ENCODE measurements around the gene ZSWIM1.

ZSWIM1 gene

GRCh38 chr20:45834797-45835161 lies 46.2 kb upstream of the ZSWIM1 start:
- TF ChIP-seq, protein P1, sequence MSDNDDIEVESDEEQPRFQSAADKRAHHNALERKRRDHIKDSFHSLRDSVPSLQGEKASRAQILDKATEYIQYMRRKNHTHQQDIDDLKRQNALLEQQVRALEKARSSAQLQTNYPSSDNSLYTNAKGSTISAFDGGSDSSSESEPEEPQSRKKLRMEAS (IDR thresholded peaks at IDR 0.05): no peak
- TF ChIP-seq CEBPB (IDR thresholded peaks at IDR 0.05) (no peak), ZBTB7A (IDR thresholded peaks at IDR 0.05; ENCODE audit: low read depth) (no peak), USF1 (IDR thresholded peaks at IDR 0.05) (no peak), TEAD4 (IDR thresholded peaks at IDR 0.05) (no peak), TCF12 (IDR thresholded peaks at IDR 0.05; ENCODE audit: low read depth) (no peak), CREB1 (IDR thresholded peaks at IDR 0.05; ENCODE audit: low read depth) (no peak), NFIC (IDR thresholded peaks at IDR 0.05) (no peak), TAF1 (IDR thresholded peaks at IDR 0.05; ENCODE audit: low read depth) (no peak), EP300 (IDR thresholded peaks at IDR 0.05; ENCODE audit: borderline replicate concordance) (no peak), REST (IDR thresholded peaks at IDR 0.05; ENCODE audit: low read depth) (no peak), FOXM1 (IDR thresholded peaks at IDR 0.05; ENCODE audit: borderline replicate concordance, low read depth) (no peak), RAD21 (IDR thresholded peaks at IDR 0.05; ENCODE audit: low read depth) (no peak), EGR1 (IDR thresholded peaks at IDR 0.05) (no peak), YY1 (IDR thresholded peaks at IDR 0.05; ENCODE audit: low read depth) (no peak)

DNA sequence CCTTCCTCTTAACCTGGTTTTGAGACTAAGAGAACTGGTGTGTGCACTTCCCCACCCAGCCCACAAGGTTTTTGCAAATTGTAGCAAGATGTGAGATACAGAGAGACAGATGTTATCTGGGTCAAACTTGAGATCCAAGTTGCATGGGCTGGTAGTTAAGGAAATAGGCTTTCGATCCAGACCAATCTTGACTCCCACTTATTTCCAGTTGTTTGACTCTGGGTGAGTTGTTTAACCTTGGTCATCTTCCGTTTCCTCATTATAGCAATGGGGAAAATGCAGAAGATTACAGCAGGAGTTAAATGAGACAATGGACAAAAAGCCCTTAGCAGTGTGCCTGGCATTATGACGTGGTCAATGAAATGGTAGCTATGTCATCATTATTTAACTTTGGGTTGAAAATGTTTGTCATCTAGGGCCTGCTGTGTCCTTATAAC lies 45.7 kb upstream of the ZSWIM1 start:
- TF ChIP-seq RAD21 (IDR thresholded peaks at IDR 0.05; ENCODE audit: low read depth) (no peak), USF1 (IDR thresholded peaks at IDR 0.05) (no peak), REST (IDR thresholded peaks at IDR 0.05; ENCODE audit: low read depth) (no peak), TCF12 (IDR thresholded peaks at IDR 0.05; ENCODE audit: low read depth) (no peak), NFIC (IDR thresholded peaks at IDR 0.05) (no peak), FOXM1 (IDR thresholded peaks at IDR 0.05; ENCODE audit: borderline replicate concordance, low read depth) (no peak), TAF1 (IDR thresholded peaks at IDR 0.05; ENCODE audit: low read depth) (no peak), ZBTB7A (IDR thresholded peaks at IDR 0.05; ENCODE audit: low read depth) (no peak), EGR1 (IDR thresholded peaks at IDR 0.05) (no peak), CEBPB (IDR thresholded peaks at IDR 0.05) (no peak), TEAD4 (IDR thresholded peaks at IDR 0.05) (no peak), YY1 (IDR thresholded peaks at IDR 0.05; ENCODE audit: low read depth) (no peak), CREB1 (IDR thresholded peaks at IDR 0.05; ENCODE audit: low read depth) (no peak), EP300 (IDR thresholded peaks at IDR 0.05; ENCODE audit: borderline replicate concordance) (no peak)
- TF ChIP-seq, protein P1 (IDR thresholded peaks at IDR 0.05): no peak

- TF ChIP-seq YY1 (IDR thresholded peaks at IDR 0.05; ENCODE audit: low read depth) (no peak), ZBTB7A (IDR thresholded peaks at IDR 0.05; ENCODE audit: low read depth) (no peak), CEBPB (IDR thresholded peaks at IDR 0.05) (no peak), TEAD4 (IDR thresholded peaks at IDR 0.05) (no peak), TCF12 (IDR thresholded peaks at IDR 0.05; ENCODE audit: low read depth) (no peak), CREB1 (IDR thresholded peaks at IDR 0.05; ENCODE audit: low read depth) (no peak), EGR1 (IDR thresholded peaks at IDR 0.05) (no peak), REST (IDR thresholded peaks at IDR 0.05; ENCODE audit: low read depth) (no peak), NFIC (IDR thresholded peaks at IDR 0.05) (no peak), FOXM1 (IDR thresholded peaks at IDR 0.05; ENCODE audit: borderline replicate concordance, low read depth) (no peak), RAD21 (IDR thresholded peaks at IDR 0.05; ENCODE audit: low read depth) (no peak)
- TF ChIP-seq, protein P1 (IDR thresholded peaks at IDR 0.05): no peak
Observed at GRCh38 chr20:45835825-45836224, 45.2 kb upstream of the ZSWIM1 start.

GRCh38 chr20:45836841-45837240 lies 44.2 kb upstream of the ZSWIM1 start:
- TF ChIP-seq YY1 (IDR thresholded peaks at IDR 0.05; ENCODE audit: low read depth) (no peak), EP300 (IDR thresholded peaks at IDR 0.05; ENCODE audit: borderline replicate concordance) (no peak), TAF1 (IDR thresholded peaks at IDR 0.05; ENCODE audit: low read depth) (no peak), TEAD4 (IDR thresholded peaks at IDR 0.05) (no peak), REST (IDR thresholded peaks at IDR 0.05; ENCODE audit: low read depth) (no peak), USF1 (IDR thresholded peaks at IDR 0.05) (no peak), CEBPB (IDR thresholded peaks at IDR 0.05) (no peak), NFIC (IDR thresholded peaks at IDR 0.05) (no peak), RAD21 (IDR thresholded peaks at IDR 0.05; ENCODE audit: low read depth) (no peak), CREB1 (IDR thresholded peaks at IDR 0.05; ENCODE audit: low read depth) (no peak), FOXM1 (IDR thresholded peaks at IDR 0.05; ENCODE audit: borderline replicate concordance, low read depth) (no peak), EGR1 (IDR thresholded peaks at IDR 0.05) (no peak), ZBTB7A (IDR thresholded peaks at IDR 0.05; ENCODE audit: low read depth) (no peak), TCF12 (IDR thresholded peaks at IDR 0.05; ENCODE audit: low read depth) (no peak)
- TF ChIP-seq, protein P1 (IDR thresholded peaks at IDR 0.05): no peak
